ENCODE measurements around the gene CTNND2. TPM values are rescaled to one million over a fixed set of nuclear protein-coding genes. Genes with fewer than 3 reads are reported as not detected.
"Not testable (repeated sequence)": the region's sequence is repeated elsewhere in the genome, so short reads cannot be mapped to it uniquely, and the experiment has no call there.

Gene CTNND2
- total and polyA plus RNA-seq, 3 donors from 2014 or later, result 9.1 to 17.2 (median 11.3) TPM

DNA sequence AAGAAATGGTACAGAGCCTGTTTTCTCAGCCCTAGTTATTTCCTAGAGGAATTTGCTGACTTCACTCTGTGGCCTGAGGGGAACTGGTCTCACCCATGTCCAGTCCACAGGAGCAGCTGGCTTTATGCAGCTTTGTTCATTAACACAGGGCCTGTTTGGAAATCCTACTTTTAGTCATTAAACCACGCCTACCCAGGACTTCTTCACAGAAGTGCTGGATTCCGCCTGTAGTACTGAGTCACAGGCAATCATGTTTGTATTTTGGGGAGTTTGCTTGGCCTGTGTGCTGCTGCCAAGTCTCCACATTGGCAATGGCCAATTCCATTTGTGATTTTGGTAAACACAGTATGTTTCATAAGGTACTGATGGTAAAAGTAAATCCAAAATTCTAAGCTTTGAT is 52.8 kb downstream of the CTNND2 start:
- Histone ChIP-seq H3K4me3 (no peak overlapping the region), H3K9me3 (no peaks in the 10 kb centered on the region), H3K27me3 (no peaks in the 10 kb centered on the region), H3K36me3 (ENCODE audit: low read depth, missing control alignments) (no peaks in the 10 kb centered on the region), H3K4me1 (no peaks in the 10 kb centered on the region), H3K27ac (no peak overlapping the region)
- WGBS, 2 donors, result 76 to 94% methylated on average over 2 of the region's 2 CpGs
- TF ChIP-seq POLR2A (IDR thresholded peaks at IDR 0.05), result no peak
- TF ChIP-seq, protein P1, sequence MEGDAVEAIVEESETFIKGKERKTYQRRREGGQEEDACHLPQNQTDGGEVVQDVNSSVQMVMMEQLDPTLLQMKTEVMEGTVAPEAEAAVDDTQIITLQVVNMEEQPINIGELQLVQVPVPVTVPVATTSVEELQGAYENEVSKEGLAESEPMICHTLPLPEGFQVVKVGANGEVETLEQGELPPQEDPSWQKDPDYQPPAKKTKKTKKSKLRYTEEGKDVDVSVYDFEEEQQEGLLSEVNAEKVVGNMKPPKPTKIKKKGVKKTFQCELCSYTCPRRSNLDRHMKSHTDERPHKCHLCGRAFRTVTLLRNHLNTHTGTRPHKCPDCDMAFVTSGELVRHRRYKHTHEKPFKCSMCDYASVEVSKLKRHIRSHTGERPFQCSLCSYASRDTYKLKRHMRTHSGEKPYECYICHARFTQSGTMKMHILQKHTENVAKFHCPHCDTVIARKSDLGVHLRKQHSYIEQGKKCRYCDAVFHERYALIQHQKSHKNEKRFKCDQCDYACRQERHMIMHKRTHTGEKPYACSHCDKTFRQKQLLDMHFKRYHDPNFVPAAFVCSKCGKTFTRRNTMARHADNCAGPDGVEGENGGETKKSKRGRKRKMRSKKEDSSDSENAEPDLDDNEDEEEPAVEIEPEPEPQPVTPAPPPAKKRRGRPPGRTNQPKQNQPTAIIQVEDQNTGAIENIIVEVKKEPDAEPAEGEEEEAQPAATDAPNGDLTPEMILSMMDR (IDR thresholded peaks at IDR 0.05), result no peak
- intact Hi-C loops (cut with DNase I; ENCODE audit: low total_unique reads), result no loop called here
- no peak for DNase-seq

DNA sequence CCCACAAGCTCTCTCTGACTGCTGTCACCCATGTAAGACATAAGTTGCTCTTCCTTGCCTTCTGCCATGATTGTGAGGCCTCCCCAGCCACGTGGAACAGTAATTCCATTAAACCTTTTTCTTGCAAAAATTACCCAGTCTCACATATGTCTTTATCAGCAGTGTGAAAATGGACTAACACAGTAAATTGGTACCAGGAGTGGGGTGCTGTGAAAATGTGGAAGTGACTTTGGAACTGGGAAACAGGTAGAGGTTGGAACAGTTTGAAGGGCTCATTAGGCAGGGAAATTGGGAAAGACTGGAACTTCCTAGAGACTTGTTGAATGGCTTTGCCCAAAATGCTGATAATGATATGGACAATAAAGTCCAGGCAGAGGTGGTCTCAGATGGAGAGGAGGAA is 75.7 kb downstream of the CTNND2 start:
- H3K4me1 ChIP-seq; H3K9me3 ChIP-seq; intact Hi-C loops (cut with DNase I; ENCODE audit: low total_unique reads); H3K27ac ChIP-seq; DNase-seq; H3K36me3 ChIP-seq (ENCODE audit: low read depth, missing control alignments); H3K27me3 ChIP-seq; H3K4me3 ChIP-seq: not testable (repeated sequence)
- WGBS, 2 donors, result 50 to 52% methylated on average over 1 of the region's 1 CpG

- Histone ChIP-seq H3K27me3 (no peaks in the 10 kb centered on the region), H3K27ac (no peak overlapping the region), H3K9me3 (no peaks in the 10 kb centered on the region), H3K4me1 (no peaks in the 10 kb centered on the region), H3K4me3 (no peak overlapping the region), H3K36me3 (ENCODE audit: low read depth, missing control alignments) (no peaks in the 10 kb centered on the region)
- TF ChIP-seq, protein P1 (IDR thresholded peaks at IDR 0.05), result no peak
- TF ChIP-seq POLR2A (IDR thresholded peaks at IDR 0.05), result no peak
- DNase-seq, result no peak
- intact Hi-C loops (cut with DNase I; ENCODE audit: low total_unique reads), result no loop called here
- 78 to 100% methylated on average over 1 of the region's 1 CpG for WGBS, 2 donors
Observed at GRCh38 chr5:11822598-11822997, 81.6 kb downstream of the CTNND2 start.

- Histone ChIP-seq H3K9me3 (no peaks in the 10 kb centered on the region), H3K4me3 (no peak overlapping the region), H3K27me3 (no peaks in the 10 kb centered on the region), H3K27ac (no peak overlapping the region), H3K36me3 (ENCODE audit: low read depth, missing control alignments) (no peaks in the 10 kb centered on the region), H3K4me1 (no peaks in the 10 kb centered on the region)
- TF ChIP-seq POLR2A (IDR thresholded peaks at IDR 0.05), result no peak
- TF ChIP-seq, protein P1 (IDR thresholded peaks at IDR 0.05), result no peak
- WGBS, 2 donors, result 54 to 64% methylated on average over 6 to 7 of the region's 7 CpGs
- intact Hi-C loops (cut with DNase I; ENCODE audit: low total_unique reads), result no loop called here
- DNase-seq, result no peak
Observed at GRCh38 chr5:11815916-11816315, 88.3 kb downstream of the CTNND2 start.

DNA sequence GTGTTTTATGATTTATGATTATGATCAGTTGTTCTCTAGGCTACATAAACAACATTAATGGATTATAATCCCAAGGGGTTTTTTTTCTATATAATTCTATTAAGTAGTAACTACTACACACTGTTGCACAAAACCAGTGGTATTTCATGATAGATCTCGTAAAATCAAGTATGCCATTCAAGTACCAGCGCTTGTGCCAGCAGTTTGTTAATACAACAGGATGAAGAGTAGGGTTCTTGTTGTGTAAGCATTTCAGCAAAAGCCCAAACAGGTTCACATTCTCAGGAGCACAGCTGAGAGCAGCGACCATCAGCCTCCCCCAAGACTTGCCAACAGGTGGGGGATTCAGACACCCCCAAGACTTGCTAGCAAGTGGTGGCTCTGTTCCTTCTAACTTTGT is 88.8 kb downstream of the CTNND2 start:
- Histone ChIP-seq H3K36me3 (ENCODE audit: low read depth, missing control alignments) (no peaks in the 10 kb centered on the region), H3K4me3 (no peak overlapping the region), H3K4me1 (no peaks in the 10 kb centered on the region), H3K27ac (no peak overlapping the region), H3K9me3 (no peaks in the 10 kb centered on the region), H3K27me3 (no peaks in the 10 kb centered on the region)
- no peak for TF ChIP-seq POLR2A (IDR thresholded peaks at IDR 0.05)
- TF ChIP-seq, protein P1 (IDR thresholded peaks at IDR 0.05), result no peak
- WGBS, 2 donors, result 88 to 89% methylated on average over 3 of the region's 3 CpGs
- intact Hi-C loops (cut with DNase I; ENCODE audit: low total_unique reads), result no loop called here
- no peak for DNase-seq
